Measurements from ENCODE around the gene MYBPC1. TPM values are rescaled to one million over a fixed set of nuclear protein-coding genes. Genes with fewer than 3 reads are reported as not detected.

MYBPC1 gene
- total RNA-seq, 1 donor = not detected

- H3K27ac ChIP-seq (ENCODE audit: low read depth, low read length) = no peak overlapping the region
- no peaks in the 10 kb centered on the region for H3K9me3 ChIP-seq (ENCODE audit: low read depth, low read length)
- H3K4me1 ChIP-seq (ENCODE audit: insufficient read depth, low read length) = no peaks in the 10 kb centered on the region
- no peak overlapping the region for H2AFZ ChIP-seq (ENCODE audit: low read length)
- H4K20me1 ChIP-seq (ENCODE audit: insufficient read depth, low read length) = no peaks in the 10 kb centered on the region
- no peak for DNase-seq (ENCODE audit: insufficient read length, low spot score, missing footprints)
- no peaks in the 10 kb centered on the region for H3K79me2 ChIP-seq (ENCODE audit: insufficient read depth, low read length)
- no peak overlapping the region for H3K4me3 ChIP-seq (ENCODE audit: insufficient read depth, low read length)
- TF ChIP-seq, protein P1, sequence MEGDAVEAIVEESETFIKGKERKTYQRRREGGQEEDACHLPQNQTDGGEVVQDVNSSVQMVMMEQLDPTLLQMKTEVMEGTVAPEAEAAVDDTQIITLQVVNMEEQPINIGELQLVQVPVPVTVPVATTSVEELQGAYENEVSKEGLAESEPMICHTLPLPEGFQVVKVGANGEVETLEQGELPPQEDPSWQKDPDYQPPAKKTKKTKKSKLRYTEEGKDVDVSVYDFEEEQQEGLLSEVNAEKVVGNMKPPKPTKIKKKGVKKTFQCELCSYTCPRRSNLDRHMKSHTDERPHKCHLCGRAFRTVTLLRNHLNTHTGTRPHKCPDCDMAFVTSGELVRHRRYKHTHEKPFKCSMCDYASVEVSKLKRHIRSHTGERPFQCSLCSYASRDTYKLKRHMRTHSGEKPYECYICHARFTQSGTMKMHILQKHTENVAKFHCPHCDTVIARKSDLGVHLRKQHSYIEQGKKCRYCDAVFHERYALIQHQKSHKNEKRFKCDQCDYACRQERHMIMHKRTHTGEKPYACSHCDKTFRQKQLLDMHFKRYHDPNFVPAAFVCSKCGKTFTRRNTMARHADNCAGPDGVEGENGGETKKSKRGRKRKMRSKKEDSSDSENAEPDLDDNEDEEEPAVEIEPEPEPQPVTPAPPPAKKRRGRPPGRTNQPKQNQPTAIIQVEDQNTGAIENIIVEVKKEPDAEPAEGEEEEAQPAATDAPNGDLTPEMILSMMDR (IDR thresholded peaks at IDR 0.05; ENCODE audit: extremely low read depth, low read depth, low read length) = no peak
- H3K36me3 ChIP-seq (ENCODE audit: insufficient read depth, low read length) = no peaks in the 10 kb centered on the region
- H3K27me3 ChIP-seq (ENCODE audit: insufficient read depth, low read length) = no peaks in the 10 kb centered on the region
- no peak overlapping the region for H3K4me2 ChIP-seq (ENCODE audit: insufficient read depth, low read length)
These were observed 1.4 kb downstream of the MYBPC1 start for GRCh38 chr12:101596172-101596571.

GRCh38 chr12:101597164-101597563, 2.4 kb downstream of the MYBPC1 start:
- Histone ChIP-seq H3K27ac (ENCODE audit: low read depth, low read length) (no peak overlapping the region), H3K4me3 (ENCODE audit: insufficient read depth, low read length) (no peak overlapping the region), H3K27me3 (ENCODE audit: insufficient read depth, low read length) (no peaks in the 10 kb centered on the region), H3K79me2 (ENCODE audit: insufficient read depth, low read length) (no peaks in the 10 kb centered on the region), H3K4me2 (ENCODE audit: insufficient read depth, low read length) (no peak overlapping the region), H3K36me3 (ENCODE audit: insufficient read depth, low read length) (no peaks in the 10 kb centered on the region), H3K4me1 (ENCODE audit: insufficient read depth, low read length) (no peaks in the 10 kb centered on the region), H2AFZ (ENCODE audit: low read length) (no peak overlapping the region), H3K9me3 (ENCODE audit: low read depth, low read length) (no peaks in the 10 kb centered on the region), H4K20me1 (ENCODE audit: insufficient read depth, low read length) (no peaks in the 10 kb centered on the region)
- no peak for DNase-seq (ENCODE audit: insufficient read length, low spot score, missing footprints)
- TF ChIP-seq, protein P1 (IDR thresholded peaks at IDR 0.05; ENCODE audit: extremely low read depth, low read depth, low read length) = no peak

DNA sequence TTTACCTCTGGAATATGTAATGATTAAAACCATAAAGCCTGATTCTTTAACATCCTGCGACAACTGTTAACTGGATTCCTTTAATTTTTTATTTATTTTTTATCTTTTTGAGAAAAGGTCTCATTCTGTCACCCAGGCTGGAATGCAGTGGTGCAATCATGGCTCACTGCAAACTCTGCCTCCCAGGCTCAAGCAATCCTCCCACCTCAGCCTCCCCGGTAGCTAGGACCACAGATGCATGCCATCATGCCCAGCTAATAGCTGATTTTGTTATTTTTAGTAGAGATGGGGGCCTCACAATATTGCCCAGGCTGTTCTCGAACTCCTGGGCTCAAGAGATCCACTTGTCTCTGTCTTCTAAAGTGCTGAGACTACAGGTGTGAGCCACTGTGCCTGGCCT, 3.7 kb downstream of the MYBPC1 start:
- no peak overlapping the region for H3K4me2 ChIP-seq (ENCODE audit: insufficient read depth, low read length)
- no peak overlapping the region for H2AFZ ChIP-seq (ENCODE audit: low read length)
- no peaks in the 10 kb centered on the region for H3K4me1 ChIP-seq (ENCODE audit: insufficient read depth, low read length)
- H3K9me3 ChIP-seq (ENCODE audit: low read depth, low read length) = no peaks in the 10 kb centered on the region
- TF ChIP-seq, protein P1 (IDR thresholded peaks at IDR 0.05; ENCODE audit: extremely low read depth, low read depth, low read length) = no peak
- no peaks in the 10 kb centered on the region for H3K36me3 ChIP-seq (ENCODE audit: insufficient read depth, low read length)
- no peak for DNase-seq (ENCODE audit: insufficient read length, low spot score, missing footprints)
- H3K27me3 ChIP-seq (ENCODE audit: insufficient read depth, low read length) = no peaks in the 10 kb centered on the region
- H4K20me1 ChIP-seq (ENCODE audit: insufficient read depth, low read length) = no peaks in the 10 kb centered on the region
- H3K79me2 ChIP-seq (ENCODE audit: insufficient read depth, low read length) = no peaks in the 10 kb centered on the region
- H3K27ac ChIP-seq (ENCODE audit: low read depth, low read length) = no peak overlapping the region
- no peak overlapping the region for H3K4me3 ChIP-seq (ENCODE audit: insufficient read depth, low read length)

DNA sequence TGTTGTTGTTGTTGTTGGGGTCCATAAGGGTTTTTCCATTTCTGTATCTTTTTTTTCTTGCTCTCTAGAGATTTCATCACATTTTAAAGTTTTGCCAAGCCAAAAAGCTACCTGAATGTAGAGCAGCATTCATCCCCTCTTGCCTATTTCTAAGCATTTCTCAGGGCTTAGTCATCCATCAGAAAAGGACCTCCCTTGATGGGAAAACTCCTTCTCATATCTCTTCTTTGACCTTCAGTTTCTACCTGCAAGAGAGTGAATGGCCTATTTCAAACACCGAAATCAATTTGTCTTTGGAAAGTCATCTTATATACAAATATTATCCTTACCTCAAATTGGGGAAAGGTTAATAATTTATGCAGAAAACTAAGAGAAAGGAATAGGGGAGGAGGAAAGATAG, 4.5 kb downstream of the MYBPC1 start:
- Histone ChIP-seq H3K79me2 (ENCODE audit: insufficient read depth, low read length) (no peaks in the 10 kb centered on the region), H3K4me2 (ENCODE audit: insufficient read depth, low read length) (no peak overlapping the region), H2AFZ (ENCODE audit: low read length) (no peak overlapping the region), H3K27ac (ENCODE audit: low read depth, low read length) (no peak overlapping the region), H3K27me3 (ENCODE audit: insufficient read depth, low read length) (no peaks in the 10 kb centered on the region), H3K4me3 (ENCODE audit: insufficient read depth, low read length) (no peak overlapping the region), H3K36me3 (ENCODE audit: insufficient read depth, low read length) (no peaks in the 10 kb centered on the region), H3K9me3 (ENCODE audit: low read depth, low read length) (no peaks in the 10 kb centered on the region), H3K4me1 (ENCODE audit: insufficient read depth, low read length) (no peaks in the 10 kb centered on the region), H4K20me1 (ENCODE audit: insufficient read depth, low read length) (no peaks in the 10 kb centered on the region)
- TF ChIP-seq, protein P1 (IDR thresholded peaks at IDR 0.05; ENCODE audit: extremely low read depth, low read depth, low read length) = no peak
- DNase-seq (ENCODE audit: insufficient read length, low spot score, missing footprints) = no peak
